ENCODE results near the gene IMP3.
"Not testable (repeated sequence)": the region's sequence is repeated elsewhere in the genome, so short reads cannot be mapped to it uniquely, and the experiment has no call there.

The IMP3 gene

GRCh38 chr15:75680007-75680789 is 40.2 kb upstream of the IMP3 start:
- TF ChIP-seq EZH2 (IDR thresholded peaks at IDR 0.05; ENCODE audit: borderline replicate concordance, low read depth, low read length, severe bottlenecking) (no peak), CTCF (IDR thresholded peaks at IDR 0.05; ENCODE audit: borderline replicate concordance, extremely low read depth, low read length, poor library complexity, severe bottlenecking) (no peak)
- ATAC-seq (ENCODE audit: insufficient read depth, low read depth) (no peak), DNase-seq (no peak)
- H2AFZ ChIP-seq (ENCODE audit: low read depth, low read length): no peak overlapping the region
- no peaks in the 10 kb centered on the region for H3K36me3 ChIP-seq (ENCODE audit: insufficient read depth, low read length)
- no peaks in the 10 kb centered on the region for H3K9me3 ChIP-seq (ENCODE audit: insufficient read depth, low read length, severe bottlenecking)
- no peak overlapping the region for H3K4me3 ChIP-seq (ENCODE audit: low read depth in 1 of 2, low read length in 2 of 2)
- H3K79me2 ChIP-seq (ENCODE audit: insufficient read depth, low read length): no peaks in the 10 kb centered on the region
- H3K9ac ChIP-seq (ENCODE audit: low read depth, low read length): no peak overlapping the region
- peaks cover 3% of the 10 kb centered on the region; the same call in 1 of the 2 replicates for H3K4me1 ChIP-seq (ENCODE audit: insufficient read depth, low read length)
- H3K27ac ChIP-seq (ENCODE audit: low read length): no peak overlapping the region
- H3K27me3 ChIP-seq (ENCODE audit: insufficient read depth, low read length, poor library complexity): no peaks in the 10 kb centered on the region
- no peaks in the 10 kb centered on the region for H4K20me1 ChIP-seq (ENCODE audit: insufficient read depth, low read length)
- H3K4me2 ChIP-seq (ENCODE audit: insufficient read depth, low read length): no peak overlapping the region

DNA sequence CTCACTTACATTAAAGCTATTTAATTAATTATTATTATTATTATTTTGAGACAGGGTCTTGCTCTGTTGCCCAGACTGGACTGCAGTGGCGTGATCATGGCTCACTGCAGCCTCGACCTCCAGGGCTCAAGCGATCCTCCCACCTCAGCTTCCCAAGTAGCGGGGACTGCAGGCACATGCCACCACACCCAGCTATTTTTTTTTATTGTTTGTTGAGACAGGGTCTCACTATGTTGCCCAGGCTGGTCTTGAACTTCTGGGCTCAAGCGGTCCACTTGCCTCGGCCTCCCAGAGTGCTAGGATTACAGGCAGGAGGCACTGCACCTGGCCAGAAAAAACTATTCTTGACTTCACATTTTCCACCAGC is 38.3 kb upstream of the IMP3 start:
- not testable (repeated sequence) for H3K4me1 ChIP-seq (ENCODE audit: insufficient read depth, low read length); H3K4me3 ChIP-seq (ENCODE audit: low read depth in 1 of 2, low read length in 2 of 2); H3K27me3 ChIP-seq (ENCODE audit: insufficient read depth, low read length, poor library complexity); H2AFZ ChIP-seq (ENCODE audit: low read depth, low read length); H3K27ac ChIP-seq (ENCODE audit: low read length); H3K9ac ChIP-seq (ENCODE audit: low read depth, low read length); H3K79me2 ChIP-seq (ENCODE audit: insufficient read depth, low read length); DNase-seq; ATAC-seq (ENCODE audit: insufficient read depth, low read depth); H3K36me3 ChIP-seq (ENCODE audit: insufficient read depth, low read length); H4K20me1 ChIP-seq (ENCODE audit: insufficient read depth, low read length); H3K9me3 ChIP-seq (ENCODE audit: insufficient read depth, low read length, severe bottlenecking); H3K4me2 ChIP-seq (ENCODE audit: insufficient read depth, low read length)

DNA sequence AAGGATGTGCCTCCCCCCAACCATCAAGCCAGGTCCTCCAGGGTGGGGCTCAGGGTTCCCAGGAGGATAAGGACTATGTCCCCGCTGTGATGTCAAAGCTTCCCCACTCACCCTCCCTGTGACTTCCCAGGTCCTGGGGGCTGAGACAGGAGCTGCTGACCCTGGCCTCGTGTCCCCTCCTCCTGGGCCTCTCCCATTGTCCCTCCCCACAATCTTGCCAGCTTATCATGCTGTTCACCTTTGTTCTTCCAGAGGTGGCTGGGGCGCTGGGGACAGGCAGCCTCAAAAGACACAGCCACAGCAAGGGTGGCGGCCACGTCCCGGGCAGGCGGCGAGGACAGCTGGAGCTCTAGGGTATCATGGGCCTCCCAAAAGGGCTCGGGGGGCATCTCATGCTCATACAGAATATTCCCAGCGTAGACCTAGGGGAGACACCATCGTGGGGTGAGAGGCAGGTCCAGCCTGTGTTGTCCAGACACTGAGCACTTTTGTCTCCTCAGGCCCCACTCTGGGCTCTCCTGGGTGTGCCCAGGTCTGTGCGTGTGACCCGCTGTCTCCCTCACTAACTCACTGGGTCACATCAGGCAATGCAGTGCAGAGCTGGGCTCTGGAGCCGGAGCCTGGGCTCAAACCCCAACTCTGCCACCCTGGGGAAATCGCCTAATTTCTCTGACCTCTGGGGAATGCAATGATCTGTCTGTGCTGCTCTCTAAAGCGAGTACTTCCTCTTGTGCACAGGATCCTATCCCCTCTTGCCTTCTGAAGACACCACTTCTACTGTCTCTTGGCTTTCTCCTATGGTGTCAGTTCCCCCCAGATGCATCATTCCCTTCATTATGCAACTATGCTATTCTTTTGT is 37.7 kb upstream of the IMP3 start:
- Histone ChIP-seq H3K4me2 (ENCODE audit: insufficient read depth, low read length) (no peak overlapping the region), H3K4me1 (ENCODE audit: insufficient read depth, low read length) (no peaks in the 10 kb centered on the region), H2AFZ (ENCODE audit: low read depth, low read length) (no peak overlapping the region), H3K4me3 (ENCODE audit: low read depth in 1 of 2, low read length in 2 of 2) (no peak overlapping the region), H3K79me2 (ENCODE audit: insufficient read depth, low read length) (no peaks in the 10 kb centered on the region), H3K27me3 (ENCODE audit: insufficient read depth, low read length, poor library complexity) (no peaks in the 10 kb centered on the region), H3K9me3 (ENCODE audit: insufficient read depth, low read length, severe bottlenecking) (no peaks in the 10 kb centered on the region), H3K36me3 (ENCODE audit: insufficient read depth, low read length) (no peaks in the 10 kb centered on the region), H3K9ac (ENCODE audit: low read depth, low read length) (no peak overlapping the region), H3K27ac (ENCODE audit: low read length) (no peak overlapping the region), H4K20me1 (ENCODE audit: insufficient read depth, low read length) (no peaks in the 10 kb centered on the region)
- DNase-seq: no peak
- no peak for TF ChIP-seq CTCF (IDR thresholded peaks at IDR 0.05; ENCODE audit: borderline replicate concordance, extremely low read depth, low read length, poor library complexity, severe bottlenecking)
- TF ChIP-seq EZH2 (IDR thresholded peaks at IDR 0.05; ENCODE audit: borderline replicate concordance, low read depth, low read length, severe bottlenecking): no peak
- no peak for ATAC-seq (ENCODE audit: insufficient read depth, low read depth)
